GM23338 (cell line): ENCODE measurements around the gene ISX. TPM values are rescaled to one million over a fixed set of nuclear protein-coding genes. Genes with fewer than 3 reads are reported as not detected.

ENCODE experiments used
- ATAC-seq: fragments of 200-7000 bp; cut with Tn5 transposase; 3 replicates; pipeline ENCODE4 v1.9.1; 2020
- DNase-seq: peaks from one replicate; pipeline ENCODE4 v3.0.0-alpha.2; 2015; ENCODE audit warnings: low spot score
- H2AFZ ChIP-seq: fragments of 200-600 bp; sonication (generic); 2 replicates; pipeline ENCODE4 v1.8.0; 2016; ENCODE audit warnings: antibody characterized with exemption, mild to moderate bottlenecking, moderate library complexity
- H3F3A ChIP-seq: fragments of 200-600 bp; sonication (generic); replicated peaks from 2 replicates; pipeline ENCODE4 v1.8.0; 2017; ENCODE audit warnings: antibody characterized with exemption, mixed run types, low read depth
- H3K27ac ChIP-seq: fragments of 200-600 bp; sonication (generic); 2 replicates; pipeline ENCODE4 v1.6.1; 2016; ENCODE audit warnings: low read depth
- H3K27me3 ChIP-seq: fragments of 200-600 bp; sonication (generic); 2 replicates; pipeline ENCODE4 v1.8.0; 2016; ENCODE audit warnings: mild to moderate bottlenecking, mixed run types, moderate library complexity; ENCODE audit not compliant: insufficient read depth
- H3K36me3 ChIP-seq: fragments of 200-600 bp; sonication (generic); 2 replicates; pipeline ENCODE4 v1.8.0; 2016; ENCODE audit warnings: mild to moderate bottlenecking; ENCODE audit not compliant: insufficient read depth
- H3K4me1 ChIP-seq: fragments of 200-600 bp; sonication (generic); 2 replicates; pipeline ENCODE4 v1.8.0; 2016; ENCODE audit warnings: mild to moderate bottlenecking, moderate library complexity; ENCODE audit not compliant: insufficient read depth
- H3K4me2 ChIP-seq: fragments of 200-600 bp; sonication (generic); 2 replicates; pipeline ENCODE4 v1.7.1; 2017; ENCODE audit warnings: mixed run types
- H3K4me3 ChIP-seq: fragments of 200-600 bp; sonication (generic); 2 replicates; pipeline ENCODE4 v1.6.1; 2016; ENCODE audit warnings: mixed run types
- H3K79me2 ChIP-seq: fragments of 200-600 bp; sonication (generic); replicated peaks from 2 replicates; pipeline ENCODE4 v1.8.0; 2017; ENCODE audit warnings: mild to moderate bottlenecking; ENCODE audit not compliant: insufficient read depth
- H3K9me2 ChIP-seq: fragments of 200-600 bp; sonication (generic); 2 replicates; pipeline ENCODE4 v1.8.0; 2017; ENCODE audit not compliant: insufficient read depth
- H4K20me1 ChIP-seq: fragments of 200-600 bp; sonication (generic); replicated peaks from 2 replicates; pipeline ENCODE4 v1.8.0; 2017; ENCODE audit warnings: mild to moderate bottlenecking; ENCODE audit not compliant: insufficient read depth
- H3K27ac Mint-ChIP-seq: 2 replicates; pipeline ENCODE4 v1.8.0; 2020; ENCODE audit warnings: inconsistent platforms, mild to moderate bottlenecking, moderate library complexity, mixed read lengths
- H3K27me3 Mint-ChIP-seq: 3 replicates; pipeline ENCODE4 v1.8.0; 2022; ENCODE audit warnings: low read depth, mild to moderate bottlenecking, moderate library complexity, mixed read lengths, inconsistent platforms; ENCODE audit not compliant: insufficient read depth, poor library complexity
- H3K36me3 Mint-ChIP-seq: 3 replicates; pipeline ENCODE4 v1.8.0; 2021; ENCODE audit warnings: low read depth, mild to moderate bottlenecking, inconsistent platforms, moderate library complexity, mixed read lengths
- H3K4me1 Mint-ChIP-seq: 3 replicates; pipeline ENCODE4 v1.8.0; 2020; ENCODE audit warnings: mild to moderate bottlenecking, inconsistent platforms, mixed read lengths
- H3K4me3 Mint-ChIP-seq: 3 replicates; pipeline ENCODE4 v1.8.0; 2021; ENCODE audit warnings: moderate library complexity, mild to moderate bottlenecking, inconsistent platforms, mixed read lengths
- H3K9me3 Mint-ChIP-seq: 3 replicates; pipeline ENCODE4 v1.8.0; 2020; ENCODE audit warnings: moderate library complexity, mild to moderate bottlenecking, inconsistent platforms, mixed read lengths
- JUNB ChIP-seq: IDR thresholded peaks from one replicate; pipeline ENCODE4 v1.6.1; 2016; ENCODE audit warnings: antibody characterized with exemption; ENCODE audit not compliant: unreplicated experiment
- REST ChIP-seq: IDR thresholded peaks from one replicate; pipeline ENCODE4 v1.6.1; 2018; ENCODE audit warnings: antibody characterized with exemption; ENCODE audit not compliant: unreplicated experiment
- ZNF331 ChIP-seq: fragments of 250-450 bp; sonication (Bioruptor Pico); IDR thresholded peaks from 2 replicates; pipeline ENCODE4 v1.5.0; 2020; ENCODE audit warnings: low read depth, mild to moderate bottlenecking, moderate library complexity
- ZNF462 ChIP-seq: fragments of 250-450 bp; sonication (Bioruptor Pico); IDR thresholded peaks from 2 replicates; pipeline ENCODE4 v1.5.0; 2020; ENCODE audit warnings: mild to moderate bottlenecking, moderate library complexity
- polyA plus RNA-seq: library from polyadenylated mRNA; unstranded; fragments of >200 nt; fragmentation: Nextera tagmentation; extraction: Ambion mirVana; gene quantifications from 2 replicates; pipeline ENCODE4 v1.2.1, GENCODE V29; 2016
- total RNA-seq: library from RNA; depleted of rRNA; stranded (reverse); fragments of >200 nt; shearing (Covaris generic); gene quantifications from 2 replicates; pipeline ENCODE4 v1.2.3, GENCODE V29; 2014

Gene ISX
- total and polyA plus RNA-seq, 2 experiments from 2014 or later, result not detected

- ATAC-seq, result no peak
- H3K36me3 ChIP-seq, result no peaks in the 10 kb centered on the region
- Mint-ChIP-seq H3K4me3 (no peak overlapping the region), H3K4me1 (no peaks in the 10 kb centered on the region), H3K9me3 (peaks cover 46% of the 10 kb centered on the region), H3K36me3 (peaks cover 9% of the 10 kb centered on the region; the same call in 1 of the 3 replicates), H3K27ac (no peak overlapping the region), H3K27me3 (no peaks in the 10 kb centered on the region)
- no peaks in the 10 kb centered on the region for H3K9me2 ChIP-seq
- H3K4me2 ChIP-seq, result no peak overlapping the region
- H4K20me1 ChIP-seq, result no peaks in the 10 kb centered on the region
- no peak for DNase-seq
- H3K79me2 ChIP-seq, result no peaks in the 10 kb centered on the region
- H3K27ac ChIP-seq, result no peak overlapping the region
- no peak overlapping the region for H3K4me3 ChIP-seq
- H3K4me1 ChIP-seq, result no peaks in the 10 kb centered on the region
- TF ChIP-seq ZNF331 (CRISPR knock-in tag) (no peak), REST (no peak), JUNB (no peak), ZNF462 (no peak)
- H2AFZ ChIP-seq, result no peak overlapping the region
- H3K27me3 ChIP-seq, result no peaks in the 10 kb centered on the region
- no peaks in the 10 kb centered on the region for H3F3A ChIP-seq
Measured at GRCh38 chr22:35053060-35053835, 12.7 kb upstream of the ISX start.
